Heart right ventricle (tissue), 16 donors: Measurements from ENCODE around the gene RAD51B. TPM values are rescaled to one million over a fixed set of nuclear protein-coding genes. Genes with fewer than 3 reads are reported as not detected.

Experiments
- ATAC-seq, 8 donors: fragments of 200-7000 bp; cut with Tn5 transposase; one replicate each; pipeline ENCODE4 v1.9.1; 2020; ENCODE audit warnings: mild to moderate bottlenecking in 8 of 8, moderate library complexity in 8 of 8, moderate number of reproducible peaks in 1 of 8
- DNase-seq, 2 donors: peaks; one replicate each; pipeline ENCODE4 v3.0.0-alpha.2; 2020
- H3K27ac ChIP-seq, 10 donors: fragments of 200-600 bp; sonication (generic) in 2 of 10; one replicate each; pipeline versions ENCODE4 v1.5.0 to v1.8.0; 2020 to 2022; ENCODE audit warnings: mild to moderate bottlenecking in 3 of 10
- H3K27me3 ChIP-seq, 7 donors: fragments of 200-600 bp; one replicate each; pipeline ENCODE4 v1.8.0; 2021 to 2022; ENCODE audit warnings: mild to moderate bottlenecking in 2 of 7
- H3K36me3 ChIP-seq, 9 donors: fragments of 200-600 bp; sonication (generic) in 1 of 9; one replicate each; pipeline versions ENCODE4 v1.5.0 to v1.8.0; 2020 to 2022; ENCODE audit warnings: mild to moderate bottlenecking in 2 of 9
- H3K4me1 ChIP-seq, 9 donors: fragments of 200-600 bp; sonication (generic) in 1 of 9; one replicate each; pipeline versions ENCODE4 v1.5.0 to v1.8.0; 2020 to 2022; ENCODE audit warnings: mild to moderate bottlenecking in 4 of 9
- H3K4me3 ChIP-seq, 10 donors: fragments of 200-600 bp; sonication (generic) in 2 of 10; one replicate each; pipeline versions ENCODE4 v1.5.0 to v1.8.0; 2020 to 2022; ENCODE audit warnings: mild to moderate bottlenecking in 7 of 10, moderate library complexity in 2 of 10
- H3K9me3 ChIP-seq, 11 donors: fragments of 200-600 bp in 10 of 11; sonication (generic) in 2 of 11; one replicate each; pipeline versions ENCODE4 v1.5.0 to v1.8.0; 2013 to 2022; ENCODE audit warnings: mild to moderate bottlenecking in 2 of 11, control low read depth in 1 of 11, moderate library complexity in 1 of 11
- WGBS, 2 donors: extraction: QIAGEN DNeasy Blood & Tissue Kit; methylation state at CpG; one replicate each; pipeline ENCODE4 v1.1.7; 2013; ENCODE audit warnings: inconsistent platforms in 1 of 2; 5-methylcytosine and 5-hydroxymethylcytosine counted together
- intact Hi-C, 10 donors: fragments of 100-400 bp; cut with DNase I; formaldehyde crosslinking; loops; one replicate each; pipeline versions ENCODE4 v1.11.1 to v1.14.2; 2022
- polyA plus RNA-seq, 2 donors: library from polyadenylated mRNA; stranded (reverse); fragments of 200-250 nt; gene quantifications; one replicate each; pipeline ENCODE4 v1.2.3, GENCODE V29; 2013
- total RNA-seq, 10 donors: library from RNA; stranded (reverse); fragmentation: NEBNext Ultra II Directional in 3 of 10; extraction: Animal tissue kit (Norgen Biotek cat#: 25700) in 3 of 10; gene quantifications; one replicate each; pipeline versions ENCODE4 v1.2.1 to v1.2.4, GENCODE V29; 2021 to 2023
- TF ChIP-seq, protein P1 (sequence below), 9 donors: fragments of 200-600 bp; sonication (generic) in 2 of 9; IDR thresholded peaks; one replicate each; pipeline versions ENCODE4 v1.5.0 to v1.8.0; 2021 to 2022; ENCODE audit warnings: antibody characterized with exemption in 9 of 9, mild to moderate bottlenecking in 5 of 9, moderate library complexity in 1 of 9
- donor health status: Arrhythmogenic right ventricular cardiomyopathy.
- donor health status: ischemic (EF 13 %, LVEDD 7.1; RV severe dilation, severe dysfunction).
- donor health status: healthy with polysubstance abuse.
- donor health status: DM: no; HTN: yes; CAD: no.
- donor health status: DM: no; HTN: no; CAD: no.
- donor health status: ischemic (EF 25% LVEDD 6.9; RV normal size, moderate dysfunction).
- donor health status: ischemic (EF 25% LVEDD 5.7; RV mildly dilated, moderate dysfunction).
- donor health status: healthy.
- donor health status: DM: yes; HTN: yes; CAD: no.
- donor health status: Ischemic cardiomyopathy.
- donor health status: ischemic (EF 35%, LVEDD 5.7; RV mildly dilated, moderate dysfunction).
- donor health status: nonischemic (EF 11% LVEDD 7.7; RV severe dilation, severe dysfunction).
- donor health status: DM: yes; HTN: yes; CAD: no.
- donor health status: PGD.
- donor health status: ischemic (EF 29% LVEDD 5.4; RV normal size, mild dysfunction).
- donor health status: nonischemic (EF 23%, LVEDD 6.1; RV moderate dilation, normal function).

The RAD51B gene
- total and polyA plus RNA-seq, 12 donors, result 0.88 to 8.6 (median 3.5) TPM

DNA sequence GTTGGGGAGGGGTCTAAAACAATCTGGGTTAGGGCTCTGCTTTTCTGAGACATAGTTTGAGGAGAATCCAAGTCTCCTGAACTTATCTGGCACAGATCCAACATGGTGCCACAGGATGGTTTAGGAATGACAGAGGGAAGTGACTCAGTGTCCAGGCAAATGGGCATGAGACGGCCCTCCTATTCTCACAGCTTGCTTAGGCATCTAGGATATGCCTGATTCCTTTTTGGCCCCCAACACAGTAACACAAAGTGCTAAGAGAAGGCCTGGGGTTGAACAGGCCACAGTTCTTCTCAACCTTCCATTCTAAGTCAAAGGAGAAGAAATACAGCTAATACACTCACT, 855.6 kb downstream of the RAD51B start:
- ATAC-seq, result no peak
- WGBS, 2 donors, result 95 to 96% methylated on average over 1 of the region's 1 CpG
- H3K36me3 ChIP-seq, result no peaks in the 10 kb centered on the region
- no peaks in the 10 kb centered on the region for H3K27me3 ChIP-seq
- H3K27ac ChIP-seq, result no peak overlapping the region
- no peak overlapping the region for H3K4me3 ChIP-seq
- no peaks in the 10 kb centered on the region for H3K9me3 ChIP-seq
- TF ChIP-seq, protein P1, sequence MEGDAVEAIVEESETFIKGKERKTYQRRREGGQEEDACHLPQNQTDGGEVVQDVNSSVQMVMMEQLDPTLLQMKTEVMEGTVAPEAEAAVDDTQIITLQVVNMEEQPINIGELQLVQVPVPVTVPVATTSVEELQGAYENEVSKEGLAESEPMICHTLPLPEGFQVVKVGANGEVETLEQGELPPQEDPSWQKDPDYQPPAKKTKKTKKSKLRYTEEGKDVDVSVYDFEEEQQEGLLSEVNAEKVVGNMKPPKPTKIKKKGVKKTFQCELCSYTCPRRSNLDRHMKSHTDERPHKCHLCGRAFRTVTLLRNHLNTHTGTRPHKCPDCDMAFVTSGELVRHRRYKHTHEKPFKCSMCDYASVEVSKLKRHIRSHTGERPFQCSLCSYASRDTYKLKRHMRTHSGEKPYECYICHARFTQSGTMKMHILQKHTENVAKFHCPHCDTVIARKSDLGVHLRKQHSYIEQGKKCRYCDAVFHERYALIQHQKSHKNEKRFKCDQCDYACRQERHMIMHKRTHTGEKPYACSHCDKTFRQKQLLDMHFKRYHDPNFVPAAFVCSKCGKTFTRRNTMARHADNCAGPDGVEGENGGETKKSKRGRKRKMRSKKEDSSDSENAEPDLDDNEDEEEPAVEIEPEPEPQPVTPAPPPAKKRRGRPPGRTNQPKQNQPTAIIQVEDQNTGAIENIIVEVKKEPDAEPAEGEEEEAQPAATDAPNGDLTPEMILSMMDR (IDR thresholded peaks at IDR 0.05), result no peak
- no peak for DNase-seq
- H3K4me1 ChIP-seq, result peaks cover 18 to 36% (median 32%) of the 10 kb centered on the region in 9 donors
- intact Hi-C loops, result loop anchor here in 2 of 10 donors (10.0 kb wide), 2 partner anchors 420 to 430 kb away; no protein-coding TSS in a partner anchor

DNA sequence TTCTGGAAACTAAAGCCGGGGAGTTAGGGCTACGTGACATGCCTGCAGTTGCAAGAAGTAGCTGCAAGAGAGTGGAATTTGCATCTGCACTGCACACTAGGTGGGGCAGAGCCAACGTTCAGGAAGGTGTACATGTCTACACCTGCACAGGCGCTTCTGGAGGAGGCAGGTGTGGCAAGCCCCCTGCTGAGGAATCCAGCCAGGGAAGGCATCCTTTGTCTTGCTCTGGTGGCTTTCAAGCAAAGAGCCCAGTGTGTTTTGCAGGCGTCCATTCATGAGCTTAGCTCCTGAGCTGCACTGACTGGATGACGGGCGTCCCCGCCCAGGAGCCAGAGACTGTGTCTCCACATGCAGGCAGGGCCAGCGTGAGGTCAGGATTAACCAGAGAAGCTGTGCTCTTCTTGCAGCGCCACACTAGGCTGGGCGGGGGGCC, 856.9 kb downstream of the RAD51B start:
- TF ChIP-seq, protein P1 (IDR thresholded peaks at IDR 0.05), result no peak
- H3K36me3 ChIP-seq, result no peaks in the 10 kb centered on the region
- WGBS, 2 donors, result 89 to 92% methylated on average over 11 of the region's 11 CpGs
- intact Hi-C loops, result loop anchor here in 2 of 10 donors (10.0 kb wide), 2 partner anchors 422 to 432 kb away; no protein-coding TSS in a partner anchor
- DNase-seq (no peak), ATAC-seq (no peak)
- H3K4me3 ChIP-seq, result no peak overlapping the region
- H3K27me3 ChIP-seq, result no peaks in the 10 kb centered on the region
- peaks cover 20 to 36% (median 32%) of the 10 kb centered on the region in 9 donors for H3K4me1 ChIP-seq
- H3K9me3 ChIP-seq, result no peaks in the 10 kb centered on the region
- no peak overlapping the region for H3K27ac ChIP-seq

DNA sequence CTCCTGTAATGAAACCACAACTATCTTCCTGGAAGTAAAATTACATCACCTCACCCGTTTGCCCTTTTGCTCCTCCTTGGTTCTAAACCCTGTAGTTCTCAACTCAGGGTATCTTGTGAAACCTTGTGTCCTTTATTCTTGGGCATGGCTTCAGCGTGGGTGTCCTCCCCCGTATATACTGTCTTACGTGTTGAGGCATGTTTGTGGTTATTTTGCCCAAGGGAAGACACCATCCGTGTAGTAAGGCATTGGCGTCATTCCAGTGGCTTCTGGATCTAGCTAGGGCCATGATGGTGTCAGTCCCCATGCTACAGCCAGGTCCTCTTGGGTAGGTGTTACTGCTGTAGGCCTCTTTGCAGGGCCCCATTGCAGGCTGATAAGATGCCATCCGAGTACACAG, 857.9 kb downstream of the RAD51B start:
- ATAC-seq (no peak), DNase-seq (no peak)
- H3K36me3 ChIP-seq, result no peaks in the 10 kb centered on the region
- 80 to 85% methylated on average over 7 of the region's 7 CpGs for WGBS, 2 donors
- no peaks in the 10 kb centered on the region for H3K9me3 ChIP-seq
- intact Hi-C loops, result loop anchor here in 2 of 10 donors (10.0 kb wide), 2 partner anchors 423 to 433 kb away; no protein-coding TSS in a partner anchor
- no peak overlapping the region for H3K27ac ChIP-seq
- H3K4me1 ChIP-seq, result peaks cover 13 to 36% (median 32%) of the 10 kb centered on the region in 9 donors
- H3K4me3 ChIP-seq, result no peak overlapping the region
- H3K27me3 ChIP-seq, result no peaks in the 10 kb centered on the region
- TF ChIP-seq, protein P1 (IDR thresholded peaks at IDR 0.05), result no peak

DNA sequence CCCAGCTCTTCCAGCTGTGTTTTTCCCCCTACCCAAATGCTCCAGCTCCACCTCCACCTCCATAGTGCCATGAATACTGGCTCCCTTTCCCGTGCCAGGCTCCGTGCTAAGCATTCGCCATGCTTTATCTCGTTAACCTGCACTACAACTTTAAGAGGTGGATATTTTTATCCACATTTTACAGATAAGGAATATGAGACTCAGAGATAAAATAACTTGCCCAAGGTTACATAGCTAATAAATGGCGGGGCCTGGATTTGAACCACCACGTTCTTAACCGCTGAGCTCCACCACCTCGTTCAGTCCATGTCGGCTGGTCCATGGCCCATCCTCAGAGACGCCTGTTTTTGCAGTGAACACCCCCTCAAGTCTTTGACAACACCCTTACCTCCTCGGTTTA, 858.3 kb downstream of the RAD51B start:
- 67 to 77% methylated on average over 11 of the region's 11 CpGs for WGBS, 2 donors
- ATAC-seq, result no peak
- intact Hi-C loops, result loop anchor here in 2 of 10 donors (10.0 kb wide), 2 partner anchors 423 to 433 kb away; no protein-coding TSS in a partner anchor

More for the DNA sequence above, 858.3 kb downstream of the RAD51B start:
- Histone ChIP-seq H3K4me1 (peaks cover 10 to 36% (median 32%) of the 10 kb centered on the region in 9 donors), H3K27me3 (no peaks in the 10 kb centered on the region), H3K4me3 (no peak overlapping the region), H3K36me3 (no peaks in the 10 kb centered on the region), H3K9me3 (no peaks in the 10 kb centered on the region), H3K27ac (no peak overlapping the region)
- TF ChIP-seq, protein P1 (IDR thresholded peaks at IDR 0.05), result no peak
- DNase-seq, result no peak
